GM19238 (cell line): ENCODE results near the gene HES1.
"Not testable (repeated sequence)": the region's sequence is repeated elsewhere in the genome, so short reads cannot be mapped to it uniquely, and the experiment has no call there.

Experiments used
- DNase-seq: peaks from one replicate; pipeline ENCODE4 v3.0.0; 2011; ENCODE audit warnings: low spot score; ENCODE audit not compliant: insufficient read length

Gene HES1

DNA sequence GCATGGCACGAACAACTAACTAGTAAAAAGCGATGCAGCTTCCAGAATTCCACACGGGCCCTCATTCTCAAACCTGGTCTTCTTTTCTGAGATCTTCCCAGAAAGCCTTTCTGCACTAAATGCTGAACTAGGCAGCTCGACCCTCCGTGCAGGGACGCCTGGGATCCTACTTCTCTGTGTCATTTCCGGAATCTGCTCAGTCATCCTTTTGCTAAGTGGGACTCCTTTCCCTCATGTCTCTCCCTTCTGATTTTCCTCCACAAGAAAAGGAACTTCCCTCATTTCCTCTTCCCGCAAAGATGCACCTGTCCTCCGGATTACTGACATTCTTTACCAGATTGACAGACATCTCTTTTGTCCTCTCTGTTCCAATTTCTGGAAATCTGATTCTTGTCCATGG is 9.2 kb upstream of the HES1 start:
- no peak for DNase-seq

DNA sequence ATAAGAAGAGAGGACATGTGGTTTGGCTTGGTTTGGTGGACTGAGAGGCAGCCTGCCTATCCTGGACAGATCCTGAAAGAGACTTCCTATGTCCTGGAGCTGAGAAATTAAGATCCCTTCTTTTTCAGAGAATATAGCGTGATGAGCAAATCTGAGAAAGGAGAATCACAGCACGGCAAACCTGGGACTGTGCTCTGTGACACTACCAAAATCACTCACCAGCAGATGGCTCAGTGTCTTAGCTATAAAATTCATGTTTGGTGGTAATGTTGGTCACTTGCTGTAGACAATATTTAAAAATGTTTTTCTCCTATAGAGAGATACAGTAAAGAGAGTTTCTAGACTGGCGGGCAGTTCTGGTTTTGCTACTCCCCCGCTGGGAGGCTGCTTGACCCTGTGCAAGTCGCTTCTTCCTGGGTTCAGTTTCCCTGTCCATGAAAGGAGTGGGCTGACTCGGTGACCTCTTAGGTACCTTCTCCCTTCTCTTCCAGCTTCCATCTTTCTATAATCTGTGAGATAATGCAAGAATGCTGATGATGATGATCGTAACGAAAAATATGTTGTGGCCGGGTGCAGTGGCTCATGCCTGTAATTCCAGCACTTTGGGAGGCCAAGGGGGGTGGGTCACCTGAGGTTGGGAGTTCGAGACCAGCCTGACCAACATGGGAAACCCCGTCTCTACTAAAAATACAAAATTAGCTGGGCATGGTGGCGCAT is 7.6 kb upstream of the HES1 start:
- DNase-seq, result no peak

DNA sequence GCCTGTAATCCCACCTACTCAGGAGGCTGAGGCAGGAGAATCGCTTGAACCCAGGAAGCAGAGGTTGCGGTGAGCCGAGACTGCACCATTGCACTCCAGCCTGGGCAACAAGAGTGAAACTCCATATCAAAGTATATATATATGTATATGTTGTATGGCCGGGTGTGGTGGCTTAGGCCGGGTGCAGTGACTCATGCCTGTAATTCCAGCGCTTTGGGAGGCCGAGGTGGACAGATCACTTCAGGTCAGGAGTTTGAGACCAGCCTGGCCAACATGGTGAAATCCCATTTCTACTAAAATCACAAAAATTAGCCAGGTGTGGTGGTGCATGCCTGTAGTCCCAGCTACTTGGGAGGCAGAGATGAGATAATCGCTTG is 7.0 kb upstream of the HES1 start:
- not testable (repeated sequence) for DNase-seq

DNA sequence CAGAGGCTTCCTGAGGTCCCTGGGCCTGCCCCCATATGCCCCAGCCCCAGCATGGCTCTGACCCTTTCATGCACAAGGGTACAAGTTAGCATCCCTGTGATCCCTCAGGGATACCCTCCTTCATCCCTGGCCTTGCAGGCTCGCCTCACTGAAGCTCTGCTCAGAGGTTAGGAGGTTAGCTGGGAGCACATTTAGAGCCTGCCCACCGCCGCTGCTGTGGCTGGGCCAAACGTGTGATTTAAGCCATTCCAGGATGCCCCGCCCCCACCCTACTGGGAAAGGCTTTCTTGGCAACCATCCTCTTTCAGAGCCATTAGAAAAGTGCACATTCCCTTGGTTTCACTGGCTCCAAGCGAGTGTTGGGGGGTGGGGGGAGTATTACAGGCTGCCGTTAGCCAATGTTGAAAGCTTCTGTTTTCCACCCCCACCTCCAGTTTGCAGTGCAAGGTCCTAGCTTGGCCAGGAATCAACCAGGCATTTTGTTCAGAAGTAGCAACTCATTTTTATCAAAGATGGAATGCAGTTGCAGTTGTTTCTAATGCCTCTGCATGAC is 6.3 kb upstream of the HES1 start:
- no peak for DNase-seq

DNA sequence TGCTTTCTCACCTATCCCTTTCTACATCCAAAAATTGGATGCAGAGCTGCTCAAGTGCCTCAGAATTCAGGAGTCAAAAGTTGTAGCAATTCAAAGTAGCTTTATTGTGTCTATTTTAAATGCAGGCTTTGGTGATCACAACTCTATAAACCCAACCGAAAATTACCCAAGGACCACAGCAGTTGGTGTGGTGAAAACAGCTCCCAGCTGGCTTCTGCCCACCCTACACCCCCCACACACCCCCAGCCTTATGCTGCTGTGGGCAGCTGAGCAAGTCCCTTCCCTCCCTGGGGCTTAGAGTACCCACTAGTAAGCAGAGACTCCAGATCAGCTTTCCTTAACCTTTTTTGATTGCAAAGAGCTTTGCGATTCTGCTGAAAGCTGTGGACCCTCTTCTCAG is 5.8 kb upstream of the HES1 start:
- no peak for DNase-seq

DNA sequence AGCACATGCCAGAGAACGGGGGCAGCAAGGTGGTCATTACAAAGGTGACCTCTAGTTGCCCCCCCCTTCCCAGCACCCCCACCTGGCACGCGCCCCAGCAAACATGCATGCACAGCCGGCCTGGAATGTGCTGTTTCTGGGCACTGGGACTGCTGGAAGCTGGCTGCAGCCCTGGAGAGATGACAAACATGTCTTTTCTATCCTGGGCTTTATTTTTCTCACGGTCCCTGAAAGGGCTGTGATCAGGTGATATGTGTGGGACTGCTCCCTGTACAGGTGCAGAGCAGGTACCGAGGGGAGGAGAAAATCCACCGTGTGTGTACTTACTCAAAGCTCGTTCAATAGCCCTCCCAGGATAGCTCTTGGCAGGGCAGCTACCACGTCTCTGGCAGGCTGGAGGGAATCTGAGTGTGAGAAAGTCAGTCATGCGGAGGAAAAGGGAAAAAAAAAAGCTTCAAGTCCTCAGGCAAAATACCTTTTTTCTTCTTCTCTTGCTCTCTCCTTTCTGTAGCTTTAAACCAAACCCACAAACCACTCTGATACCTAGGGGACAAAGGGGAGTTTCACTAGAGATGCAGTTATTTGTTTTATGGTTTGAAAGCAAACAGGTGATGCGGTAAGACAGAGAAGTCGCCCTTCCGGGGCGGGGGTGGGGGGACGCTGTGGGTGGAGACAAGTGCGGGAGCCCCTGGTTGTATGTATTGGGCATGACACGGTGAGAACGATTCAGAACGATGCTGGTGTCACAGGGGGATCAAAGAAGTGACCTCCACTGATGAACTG is 5.0 kb upstream of the HES1 start:
- peak; percentile 45 for DNase-seq

DNA sequence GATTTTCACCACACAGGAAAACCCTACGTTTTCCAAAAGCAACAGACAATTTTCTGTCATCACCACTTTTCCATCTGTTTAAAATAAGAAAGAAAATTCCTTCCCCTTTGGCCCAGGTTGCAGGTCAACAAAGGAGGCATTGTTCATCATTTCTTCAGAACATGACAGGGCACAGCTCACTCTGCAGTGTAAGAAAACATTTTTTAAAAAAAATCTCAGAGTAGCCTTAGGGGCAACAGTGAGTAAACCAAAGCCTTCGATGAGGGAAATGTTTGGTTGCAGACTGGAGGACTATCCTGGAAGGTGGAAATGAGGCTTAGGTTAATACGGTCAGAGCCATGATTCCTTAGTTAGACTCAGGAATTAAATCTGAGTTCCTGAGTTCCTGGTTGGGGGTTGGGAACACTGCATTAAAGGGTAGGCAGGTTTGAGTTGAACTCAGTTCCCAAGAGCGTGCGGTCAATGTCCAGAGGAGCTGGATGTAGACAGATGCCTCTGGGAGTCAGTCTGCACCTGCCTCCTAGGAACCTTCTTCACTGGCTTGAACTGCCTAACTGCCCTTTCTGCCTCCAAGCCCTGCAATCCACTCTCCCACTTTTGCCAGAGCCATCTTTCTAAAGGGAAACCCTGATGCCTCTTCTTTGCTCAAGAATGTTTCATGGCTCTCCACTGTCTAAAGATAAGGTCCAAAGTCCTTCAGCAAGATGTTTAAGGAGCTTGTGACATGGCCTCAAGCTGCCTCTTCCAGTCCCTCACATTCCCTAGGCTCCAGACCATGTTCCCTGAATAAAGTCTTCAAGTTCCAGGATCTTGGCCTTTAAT is 3.3 kb upstream of the HES1 start:
- no peak for DNase-seq

DNA sequence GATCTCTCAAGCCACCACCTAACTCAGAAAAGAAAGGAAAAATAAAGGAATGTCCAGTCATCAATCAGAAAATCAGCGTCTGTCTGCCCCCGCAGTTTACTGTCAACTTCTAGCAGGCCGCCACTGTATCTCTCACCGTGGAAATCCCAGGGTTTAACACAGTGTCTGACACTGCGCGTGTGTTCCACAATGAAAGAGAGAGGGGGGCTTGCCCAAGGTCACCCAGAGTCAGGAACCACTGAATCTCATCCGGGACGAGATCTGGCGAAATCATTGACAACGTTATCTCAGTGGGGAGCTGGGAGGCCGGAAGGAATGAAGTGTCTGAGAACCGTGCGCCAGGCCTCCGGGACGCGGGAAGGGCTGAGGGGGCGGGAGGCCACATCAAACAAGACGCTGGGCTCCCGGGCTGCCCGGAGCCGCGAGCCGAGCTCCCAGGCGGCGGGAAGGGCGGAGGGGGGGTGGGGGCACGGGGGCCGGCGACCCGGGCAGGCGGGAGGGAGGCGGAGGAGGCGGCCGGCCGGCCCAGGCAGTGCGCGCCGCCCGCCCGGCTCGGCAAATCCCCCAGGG is 2.2 kb upstream of the HES1 start:
- no peak for DNase-seq

DNA sequence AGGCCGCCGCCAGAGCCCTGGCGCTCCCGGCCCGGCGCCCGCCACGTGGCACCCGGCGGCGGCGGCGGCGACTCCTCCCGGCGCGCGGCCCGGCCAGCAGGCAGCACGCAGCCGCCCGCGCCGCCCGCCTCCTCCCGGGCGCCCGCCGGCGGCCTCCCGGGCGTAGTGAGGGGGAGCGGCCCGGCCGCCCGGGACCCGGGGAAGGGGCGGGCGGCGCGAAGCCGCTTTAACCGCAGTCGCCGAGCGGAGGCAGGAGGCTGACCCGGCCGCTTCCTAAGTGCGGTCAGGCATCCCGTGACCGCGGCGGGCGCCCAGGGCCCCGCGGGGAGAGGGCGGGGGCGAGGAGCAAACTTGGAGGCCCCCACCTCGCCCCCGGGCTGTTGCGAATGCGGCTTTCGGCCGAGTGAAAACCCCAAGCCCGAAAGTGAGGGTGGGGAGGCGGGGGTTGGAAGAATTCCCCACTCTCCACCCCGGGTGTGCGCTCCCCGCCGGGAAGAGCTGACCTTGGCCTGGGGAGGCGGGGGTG is 1.7 kb upstream of the HES1 start:
- no peak for DNase-seq

DNA sequence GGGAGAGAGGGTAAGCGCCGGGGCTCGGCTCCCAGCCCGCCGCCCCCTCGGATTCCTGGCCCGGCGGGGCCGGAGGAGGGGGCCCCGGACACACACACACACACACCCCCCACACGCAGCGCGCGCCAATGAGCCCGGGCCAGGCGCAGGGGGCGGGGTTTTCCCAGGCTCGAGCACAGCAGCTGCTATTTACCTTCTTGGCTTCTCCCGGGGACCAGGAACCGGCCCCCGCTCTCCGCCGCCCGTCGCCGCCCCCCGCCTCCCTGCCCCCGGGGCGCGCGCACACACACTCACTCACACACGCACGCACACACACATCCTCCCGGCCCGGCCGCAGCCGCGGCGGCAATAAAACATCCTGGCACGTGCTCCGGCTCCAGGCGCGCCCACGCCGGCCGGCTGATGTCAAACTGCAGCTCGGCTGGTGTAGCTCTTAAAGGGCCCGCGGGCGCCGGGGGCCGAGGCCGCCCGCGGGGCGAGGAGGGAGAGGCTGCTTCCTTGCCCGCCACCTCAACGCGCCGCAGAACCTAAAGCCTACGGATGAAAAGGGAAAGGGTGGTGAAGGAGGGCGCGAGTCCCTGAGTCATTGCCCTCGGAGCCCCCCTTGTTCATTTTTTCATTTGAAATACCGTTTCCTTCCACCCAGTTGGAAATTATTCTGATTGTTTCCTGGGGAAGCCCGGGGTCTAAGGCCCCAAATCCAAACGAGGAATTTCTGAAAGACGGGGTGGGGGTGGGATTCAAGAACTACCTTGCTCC is 1.0 kb upstream of the HES1 start:
- peak; percentile 82 for DNase-seq

DNA sequence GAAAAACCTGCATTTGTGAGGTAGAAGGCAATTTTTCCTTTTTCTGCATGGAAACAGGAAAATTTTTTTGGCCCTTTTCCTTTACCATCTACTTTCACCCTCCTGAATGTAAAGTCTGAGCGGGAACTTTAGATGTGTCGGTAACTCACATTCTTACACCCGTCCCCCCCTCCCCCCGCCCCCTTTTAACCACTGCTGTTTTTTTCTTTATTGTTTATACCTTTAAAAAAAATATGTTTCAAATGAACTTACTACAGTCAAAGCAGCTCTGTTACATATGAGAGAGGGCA is 487 bp upstream of the HES1 start:
- DNase-seq, result no peak

DNA sequence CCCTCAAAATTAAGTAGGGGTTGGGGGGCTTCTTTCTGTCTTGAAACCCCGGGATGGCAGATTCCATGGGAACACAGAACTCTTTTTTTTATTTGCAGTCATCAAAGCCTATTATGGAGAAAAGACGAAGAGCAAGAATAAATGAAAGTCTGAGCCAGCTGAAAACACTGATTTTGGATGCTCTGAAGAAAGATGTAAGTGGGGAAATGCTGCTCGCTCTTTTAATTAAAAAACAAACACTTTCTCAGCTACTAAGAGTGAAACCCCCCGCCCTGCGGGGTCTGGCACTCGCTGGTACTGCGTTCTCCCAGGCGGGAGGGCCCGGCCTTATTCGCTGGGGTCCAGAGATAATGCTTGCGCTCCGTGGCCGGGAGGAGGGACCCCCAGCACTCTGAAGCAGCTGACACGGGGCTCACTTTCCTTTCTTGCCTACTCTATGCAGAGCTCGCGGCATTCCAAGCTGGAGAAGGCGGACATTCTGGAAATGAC is 615 bp downstream of the HES1 start:
- peak; percentile 16 for DNase-seq

DNA sequence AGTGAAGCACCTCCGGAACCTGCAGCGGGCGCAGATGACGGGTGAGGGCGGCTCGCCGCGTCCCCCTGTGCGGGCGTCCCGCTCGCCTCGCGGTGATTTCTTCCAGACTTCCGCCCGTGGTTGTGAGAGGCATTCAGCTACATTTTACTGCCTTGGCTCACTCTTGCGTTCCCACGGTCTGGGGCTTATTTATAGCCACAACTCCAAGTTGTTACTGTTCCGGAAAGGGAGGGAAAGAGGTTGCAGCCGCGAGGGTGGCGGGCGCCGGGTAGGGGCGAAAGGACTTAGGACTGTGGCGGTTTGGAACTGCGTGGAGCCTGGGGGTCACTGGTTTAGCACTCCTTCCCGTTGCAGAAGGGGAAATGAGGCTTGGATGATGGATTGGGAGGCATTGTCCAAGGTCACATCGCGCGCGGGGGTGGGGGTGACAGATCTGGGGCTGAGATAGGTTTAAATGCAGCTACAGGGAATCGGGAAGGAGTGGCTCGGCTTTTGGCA is 1.1 kb downstream of the HES1 start:
- no peak for DNase-seq

DNA sequence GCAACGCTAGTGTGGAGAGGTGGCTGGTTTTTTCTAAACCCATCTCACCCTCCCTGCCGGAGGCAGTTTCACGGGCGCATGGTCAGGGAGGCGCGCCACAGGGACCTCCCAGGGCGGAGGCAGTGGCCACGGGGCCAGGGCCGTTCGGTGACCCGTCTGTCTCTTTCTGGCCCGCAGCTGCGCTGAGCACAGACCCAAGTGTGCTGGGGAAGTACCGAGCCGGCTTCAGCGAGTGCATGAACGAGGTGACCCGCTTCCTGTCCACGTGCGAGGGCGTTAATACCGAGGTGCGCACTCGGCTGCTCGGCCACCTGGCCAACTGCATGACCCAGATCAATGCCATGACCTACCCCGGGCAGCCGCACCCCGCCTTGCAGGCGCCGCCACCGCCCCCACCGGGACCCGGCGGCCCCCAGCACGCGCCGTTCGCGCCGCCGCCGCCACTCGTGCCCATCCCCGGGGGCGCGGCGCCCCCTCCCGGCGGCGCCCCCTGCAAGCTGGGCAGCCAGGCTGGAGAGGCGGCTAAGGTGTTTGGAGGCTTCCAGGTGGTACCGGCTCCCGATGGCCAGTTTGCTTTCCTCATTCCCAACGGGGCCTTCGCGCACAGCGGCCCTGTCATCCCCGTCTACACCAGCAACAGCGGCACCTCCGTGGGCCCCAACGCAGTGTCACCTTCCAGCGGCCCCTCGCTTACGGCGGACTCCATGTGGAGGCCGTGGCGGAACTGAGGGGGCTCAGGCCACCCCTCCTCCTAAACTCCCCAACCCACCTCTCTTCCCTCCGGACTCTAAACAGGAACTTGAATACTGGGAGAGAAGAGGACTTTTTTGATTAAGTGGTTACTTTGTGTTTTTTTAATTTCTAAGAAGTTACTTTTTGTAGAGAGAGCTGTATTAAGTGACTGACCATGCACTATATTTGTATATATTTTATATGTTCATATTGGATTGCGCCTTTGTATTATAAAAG is 1.8 kb downstream of the HES1 start:
- peak; percentile 78 for DNase-seq

DNA sequence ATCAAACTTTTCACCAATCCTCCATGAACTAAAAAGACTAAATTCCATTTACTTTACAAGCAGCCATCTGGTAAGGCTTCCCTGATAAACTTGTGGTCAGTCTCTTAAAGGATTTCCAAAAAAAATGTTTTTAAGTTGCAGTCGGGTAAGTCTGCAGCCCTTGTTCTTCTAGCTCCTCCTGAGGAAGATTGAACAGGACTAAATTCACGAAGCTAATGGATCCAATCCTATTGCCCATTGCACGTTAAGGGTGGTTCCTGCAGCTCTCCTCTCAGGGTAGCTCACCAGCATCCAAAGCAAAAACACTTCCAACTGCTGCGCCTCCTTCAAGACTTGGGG is 2.8 kb downstream of the HES1 start:
- no peak for DNase-seq

DNA sequence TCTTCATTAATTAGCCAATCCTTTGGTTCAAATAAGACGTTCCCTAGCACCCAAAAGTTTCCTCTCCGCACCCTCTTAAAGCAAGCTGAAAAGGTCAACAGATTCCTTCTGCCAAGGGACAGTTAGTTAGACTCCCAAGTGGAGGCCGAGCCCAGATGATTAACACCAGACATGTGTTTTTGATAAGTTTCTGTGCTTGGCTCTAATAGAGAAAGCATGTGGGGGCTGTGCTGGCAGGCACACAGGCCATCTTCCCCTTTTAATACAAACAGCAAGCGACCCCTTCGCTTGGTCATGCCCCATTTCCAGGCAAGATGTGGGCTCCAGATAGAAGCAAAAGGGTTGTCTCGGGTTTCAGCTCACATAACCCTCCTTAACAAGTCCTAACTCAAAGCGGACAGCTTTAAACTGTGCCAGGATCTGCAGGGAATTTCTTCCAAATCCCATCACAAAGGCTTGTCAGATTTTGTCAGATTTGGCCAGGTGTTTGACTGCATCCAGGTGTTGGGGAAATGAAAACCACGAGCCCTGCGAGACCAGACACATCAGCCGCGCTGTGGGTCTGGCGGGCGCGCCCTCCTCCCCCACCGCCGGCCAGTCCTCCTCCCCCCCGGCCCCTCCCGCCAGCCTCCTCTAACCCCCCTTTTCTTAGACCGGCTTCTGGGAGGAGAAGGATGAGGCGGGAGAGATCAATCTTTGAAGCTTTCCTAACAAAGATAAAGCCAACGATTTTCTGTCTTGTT is 3.3 kb downstream of the HES1 start:
- no peak for DNase-seq

DNA sequence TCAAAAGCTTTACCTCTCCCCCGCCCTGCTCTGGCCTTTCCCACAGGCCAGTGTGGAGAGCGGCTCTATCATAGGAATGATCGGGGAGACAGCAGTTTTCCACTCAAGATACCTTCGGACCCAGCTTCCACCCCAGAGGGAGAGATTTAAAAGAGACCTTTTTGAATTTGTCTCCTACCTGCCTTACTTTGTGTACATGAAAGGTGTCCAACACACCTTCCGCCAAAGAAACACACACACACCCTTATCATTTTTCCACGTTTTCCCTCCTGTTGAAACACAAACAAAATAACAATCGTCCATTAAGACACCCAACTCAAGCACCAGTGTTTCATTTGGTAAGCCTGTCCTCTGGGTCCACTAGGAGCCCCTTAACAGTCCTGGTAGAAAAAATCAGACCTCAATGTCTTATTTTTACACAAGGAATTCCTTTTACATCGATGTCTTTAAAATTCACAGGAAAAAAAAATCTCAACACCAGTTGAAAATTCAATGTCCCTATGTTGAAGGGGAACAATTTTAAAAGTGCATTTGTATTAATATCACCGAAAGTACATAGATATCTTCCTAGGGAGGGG is 4.0 kb downstream of the HES1 start:
- DNase-seq, result no peak
